H9 (cell line): ENCODE measurements around the gene ATG14. TPM values are rescaled to one million over a fixed set of nuclear protein-coding genes. Genes with fewer than 3 reads are reported as not detected.

Experiments
- DNase-seq: peaks from one replicate; pipeline ENCODE4 v3.0.0-alpha.2; 2017
- H2AFZ ChIP-seq: one replicate; pipeline ENCODE4 v1.6.1; 2013; ENCODE audit warnings: mild to moderate bottlenecking, low read length, control low read depth, moderate library complexity
- H2AK5ac ChIP-seq: 2 replicates; pipeline ENCODE4 v1.6.1; 2013; ENCODE audit warnings: low read length, control low read depth, mixed read lengths; ENCODE audit not compliant: insufficient read length
- H2BK120ac ChIP-seq: one replicate; pipeline ENCODE4 v1.6.1; 2013; ENCODE audit warnings: low read depth, mild to moderate bottlenecking, low read length, control low read depth, inconsistent platforms; ENCODE audit not compliant: poor library complexity, severe bottlenecking
- H2BK12ac ChIP-seq: 2 replicates; pipeline ENCODE4 v1.6.1; 2013; ENCODE audit warnings: low read length, control low read depth, mixed read lengths, low read depth; ENCODE audit not compliant: insufficient read length
- H2BK15ac ChIP-seq: 2 replicates; pipeline ENCODE4 v1.6.1; 2013; ENCODE audit warnings: low read depth, low read length, control low read depth
- H2BK20ac ChIP-seq: one replicate; pipeline ENCODE4 v1.6.1; 2013; ENCODE audit warnings: low read depth, mild to moderate bottlenecking, low read length, control low read depth, inconsistent platforms; ENCODE audit not compliant: poor library complexity, severe bottlenecking
- H2BK5ac ChIP-seq: 2 replicates; pipeline ENCODE4 v1.6.1; 2013; ENCODE audit warnings: low read length, control low read depth, mixed read lengths; ENCODE audit not compliant: insufficient read length
- H3K14ac ChIP-seq: 2 replicates; pipeline ENCODE4 v1.6.1; 2013; ENCODE audit warnings: low read length, control low read depth; ENCODE audit not compliant: insufficient read depth
- H3K18ac ChIP-seq: 2 replicates; pipeline ENCODE4 v1.6.1; 2013; ENCODE audit warnings: low read depth, mild to moderate bottlenecking, mixed read lengths, low read length, control low read depth; ENCODE audit not compliant: insufficient read length
- H3K23ac ChIP-seq: 2 replicates; pipeline ENCODE4 v1.6.1; 2013; ENCODE audit warnings: low read length, control low read depth, mixed read lengths, low read depth; ENCODE audit not compliant: insufficient read length
- H3K23me2 ChIP-seq: 2 replicates; pipeline ENCODE4 v1.6.1; 2013; ENCODE audit warnings: low read depth, mild to moderate bottlenecking, mixed read lengths, low read length, control low read depth; ENCODE audit not compliant: insufficient read length, poor library complexity, severe bottlenecking
- H3K27ac ChIP-seq: 2 replicates; pipeline ENCODE4 v1.5.1; 2013; ENCODE audit warnings: low read length, control low read depth, mixed read lengths, low read depth; ENCODE audit not compliant: insufficient read length
- H3K27me3 ChIP-seq: 2 replicates; pipeline ENCODE4 v1.6.1; 2013; ENCODE audit warnings: low read length, control low read depth, inconsistent platforms; ENCODE audit not compliant: insufficient read depth
- H3K4ac ChIP-seq: 2 replicates; pipeline ENCODE4 v1.6.1; 2013; ENCODE audit warnings: low read depth, mild to moderate bottlenecking, control low read depth, inconsistent platforms, low read length, moderate library complexity
- H3K4me1 ChIP-seq: 2 replicates; pipeline ENCODE4 v1.6.1; 2013; ENCODE audit warnings: low read length, control low read depth, inconsistent platforms; ENCODE audit not compliant: insufficient read depth
- H3K4me2 ChIP-seq: 2 replicates; pipeline ENCODE4 v1.6.1; 2013; ENCODE audit warnings: low read length, control low read depth, mixed read lengths; ENCODE audit not compliant: insufficient read length, insufficient read depth
- H3K56ac ChIP-seq: 2 replicates; pipeline ENCODE4 v1.6.1; 2013; ENCODE audit warnings: low read depth, mild to moderate bottlenecking, mixed read lengths, low read length, control low read depth; ENCODE audit not compliant: insufficient read length
- H3K79me1 ChIP-seq: 2 replicates; pipeline ENCODE4 v1.6.1; 2013; ENCODE audit warnings: low read depth, mild to moderate bottlenecking, moderate library complexity, low read length, control low read depth, inconsistent platforms; ENCODE audit not compliant: insufficient read depth, poor library complexity, severe bottlenecking
- H3K79me2 ChIP-seq: 2 replicates; pipeline ENCODE4 v1.6.1; 2013; ENCODE audit warnings: low read length, control low read depth, inconsistent platforms; ENCODE audit not compliant: insufficient read depth
- H3K9ac ChIP-seq: 2 replicates; pipeline ENCODE4 v1.6.1; 2013; ENCODE audit warnings: low read length, control low read depth, mixed read lengths; ENCODE audit not compliant: insufficient read length; ENCODE audit errors: extremely low read depth
- H3K9me3 ChIP-seq: one replicate; pipeline ENCODE4 v1.6.1; 2013; ENCODE audit warnings: low read depth, low read length, inconsistent platforms; ENCODE audit not compliant: control insufficient read depth
- H3T11ph ChIP-seq: one replicate; pipeline ENCODE4 v1.6.1; 2013; ENCODE audit warnings: mild to moderate bottlenecking, low read length, control low read depth, inconsistent platforms
- H4K20me1 ChIP-seq: one replicate; pipeline ENCODE4 v1.6.1; 2013; ENCODE audit not compliant: control insufficient read depth, insufficient read length, insufficient read depth
- H4K5ac ChIP-seq: 2 replicates; pipeline ENCODE4 v1.6.1; 2013; ENCODE audit warnings: low read depth, mild to moderate bottlenecking, mixed read lengths, low read length, control low read depth; ENCODE audit not compliant: insufficient read length
- H4K8ac ChIP-seq: replicated peaks from 2 replicates; pipeline ENCODE4 v1.6.1; 2013; ENCODE audit warnings: low read length, control low read depth, mixed read lengths, low read depth; ENCODE audit not compliant: insufficient read length
- H4K91ac ChIP-seq: 2 replicates; pipeline ENCODE4 v1.6.1; 2013; ENCODE audit warnings: low read depth, mild to moderate bottlenecking, moderate library complexity, mixed read lengths, low read length, control low read depth; ENCODE audit not compliant: insufficient read length
- H3K27ac Mint-ChIP-seq, 3 experiments: 2 replicates in 2 of 3; 3 replicates in 1 of 3; pipeline ENCODE4 v1.8.0; 2020 to 2021; ENCODE audit warnings: mixed read lengths in 3 of 3, mild to moderate bottlenecking in 1 of 3, moderate library complexity in 1 of 3
- H3K27me3 Mint-ChIP-seq: 2 replicates; pipeline ENCODE4 v1.8.0; 2021; ENCODE audit warnings: low read depth, mild to moderate bottlenecking, moderate library complexity, mixed read lengths
- H3K36me3 Mint-ChIP-seq, 3 experiments: 2 replicates in 2 of 3; 3 replicates in 1 of 3; pipeline ENCODE4 v1.8.0; 2020 to 2021; ENCODE audit warnings: low read depth in 3 of 3, mixed read lengths in 3 of 3; ENCODE audit not compliant: insufficient read depth in 1 of 3
- H3K4me1 Mint-ChIP-seq, 2 experiments: 2 replicates each; pipeline ENCODE4 v1.8.0; 2020; ENCODE audit warnings: mixed read lengths in 2 of 2
- H3K4me3 Mint-ChIP-seq, 2 experiments: 2 replicates in 1 of 2; 3 replicates in 1 of 2; pipeline ENCODE4 v1.8.0; 2020 to 2021; ENCODE audit warnings: mild to moderate bottlenecking in 2 of 2, mixed read lengths in 2 of 2, moderate library complexity in 1 of 2
- H3K9me3 Mint-ChIP-seq, 2 experiments: 2 replicates in 1 of 2; 3 replicates in 1 of 2; pipeline ENCODE4 v1.8.0; 2020; ENCODE audit warnings: mild to moderate bottlenecking in 2 of 2, mixed read lengths in 2 of 2, moderate library complexity in 1 of 2
- CTCF ChIP-seq: fragments of 200-600 bp; sonication (generic); conservative IDR thresholded peaks from 3 replicates; pipeline ENCODE4 v1.8.0; 2021; ENCODE audit warnings: antibody characterized with exemption, mild to moderate bottlenecking
- WGBS: extraction: QIAGEN DNeasy Blood & Tissue Kit; methylation state at CpG from one replicate; pipeline ENCODE4 v1.1.7; 2013; ENCODE audit warnings: missing lambda C conversion rate, low lambda C conversion rate, mixed read lengths; ENCODE audit not compliant: insufficient read length; ENCODE audit errors: extremely low coverage; 5-methylcytosine and 5-hydroxymethylcytosine counted together
- total RNA-seq: library from RNA; stranded (reverse); gene quantifications from 2 replicates; pipeline ENCODE4 v1.2.1, GENCODE V29; 2021

ATG14 gene
- total RNA-seq, 1 experiment from 2014 or later: 13.6 TPM

GRCh38 chr14:55404173-55404854 is 7.3 kb downstream of the ATG14 start:
- H2BK12ac ChIP-seq: no peak overlapping the region
- H2BK20ac ChIP-seq: no peak overlapping the region
- no peak overlapping the region for H3K9ac ChIP-seq
- H3K14ac ChIP-seq: no peak overlapping the region
- no peak for DNase-seq
- H2AFZ ChIP-seq: no peak overlapping the region
- no peak overlapping the region for H3T11ph ChIP-seq
- no peaks in the 10 kb centered on the region for H3K4me1 ChIP-seq
- Mint-ChIP-seq H3K4me3 (no peak overlapping the region), H3K27me3 (no peaks in the 10 kb centered on the region), H3K27ac (peak overlapping the region in 2 of 3 experiments; percentile 14; a peak in 2 of 7 replicates), H3K36me3 (no peaks in the 10 kb centered on the region), H3K9me3 (no peaks in the 10 kb centered on the region; a peak in 1 of 5 replicates), H3K4me1 (peaks cover 5 to 6% of the 10 kb centered on the region in 2 experiments)
- TF ChIP-seq CTCF: no peak
- no peak overlapping the region for H2BK15ac ChIP-seq
- no peak overlapping the region for H3K18ac ChIP-seq
- no peaks in the 10 kb centered on the region for H3K9me3 ChIP-seq
- H3K79me2 ChIP-seq: peaks cover 6% of the 10 kb centered on the region; the same call in 1 of the 2 replicates
- no peak overlapping the region for H2BK5ac ChIP-seq
- H3K23ac ChIP-seq: no peak overlapping the region
- no peak overlapping the region for H3K56ac ChIP-seq
- no peak overlapping the region for H3K27ac ChIP-seq
- H4K5ac ChIP-seq: no peak overlapping the region
- no peak overlapping the region for H3K4ac ChIP-seq
- no peak overlapping the region for H4K8ac ChIP-seq
- H2BK120ac ChIP-seq: no peak overlapping the region
- H3K27me3 ChIP-seq: no peaks in the 10 kb centered on the region
- no peak overlapping the region for H4K91ac ChIP-seq
- H4K20me1 ChIP-seq: no peaks in the 10 kb centered on the region
- peaks cover 3% of the 10 kb centered on the region for H3K79me1 ChIP-seq
- H3K4me2 ChIP-seq: no peak overlapping the region
- no peak overlapping the region for H2AK5ac ChIP-seq
- no peaks in the 10 kb centered on the region for H3K23me2 ChIP-seq
- WGBS: no CpG with 5 or more reads among the region's 5 CpGs
